HepG2 (cell line): Measurements from ENCODE around the gene KLHDC1. TPM values are rescaled to one million over a fixed set of nuclear protein-coding genes. Genes with fewer than 3 reads are reported as not detected.

Experiments used
- BCL6 ChIP-seq: IDR thresholded peaks from 2 replicates; pipeline ENCODE4 v1.6.1; 2016; ENCODE audit warnings: missing genetic modification reagents, missing compliant biosample characterization
- CENPT ChIP-seq: sonication (generic); formaldehyde crosslinking; IDR thresholded peaks from 2 replicates; pipeline ENCODE4 v1.8.0; 2022; ENCODE audit warnings: low read depth, mild to moderate bottlenecking, moderate library complexity, missing genetic modification reagents
- DR1 ChIP-seq: sonication (generic); formaldehyde crosslinking; IDR thresholded peaks from 2 replicates; pipeline ENCODE4 v1.8.0; 2021; ENCODE audit warnings: mild to moderate bottlenecking, missing genetic modification reagents, inconsistent platforms
- FOXA3 ChIP-seq: IDR thresholded peaks from 2 replicates; pipeline ENCODE4 v1.6.1; 2016; ENCODE audit warnings: missing genetic modification reagents, missing compliant biosample characterization
- HHEX ChIP-seq: IDR thresholded peaks from 2 replicates; pipeline ENCODE4 v1.6.1; 2016; ENCODE audit warnings: control low read depth
- HNRNPH1 ChIP-seq: fragments of 200-400 bp; formaldehyde crosslinking; optimal IDR thresholded peaks from 2 replicates; pipeline ENCODE3; 2017; ENCODE audit warnings: mild to moderate bottlenecking, low read depth, low read length
- KDM6A ChIP-seq: IDR thresholded peaks from 2 replicates; pipeline ENCODE4 v1.6.1; 2016; ENCODE audit warnings: low read depth
- KLF16 ChIP-seq, 2 experiments: sonication (generic) in 1 of 2; formaldehyde crosslinking in 1 of 2; IDR thresholded peaks; 2 replicates each; pipeline versions ENCODE4 v1.6.1 to v1.8.0; 2016 to 2023; ENCODE audit warnings: missing genetic modification reagents in 2 of 2, missing compliant biosample characterization in 1 of 2
- KLF9 ChIP-seq: IDR thresholded peaks from 2 replicates; pipeline ENCODE4 v1.6.1; 2016; ENCODE audit warnings: low read depth
- LCORL ChIP-seq, 2 experiments: fragments of 450-650 bp in 1 of 2; sonication (generic) in 1 of 2; formaldehyde crosslinking in 1 of 2; IDR thresholded peaks; 2 replicates each; pipeline versions ENCODE4 v1.5.0 to v1.6.1; 2017 to 2020; ENCODE audit warnings: antibody characterized with exemption in 1 of 2, missing genetic modification reagents in 1 of 2
- MED1 ChIP-seq: sonication (generic); formaldehyde crosslinking; IDR thresholded peaks from 2 replicates; pipeline ENCODE4 v1.4.0; 2020; ENCODE audit warnings: missing genetic modification reagents
- NCOA1 ChIP-seq: sonication (generic); formaldehyde crosslinking; IDR thresholded peaks from 2 replicates; pipeline ENCODE4 v1.9.0; 2021; ENCODE audit warnings: missing genetic modification reagents
- NFYC ChIP-seq: IDR thresholded peaks from 2 replicates; pipeline ENCODE4 v1.6.1; 2016; ENCODE audit warnings: missing genetic modification reagents, missing compliant biosample characterization
- PHF8 ChIP-seq: sonication (generic); formaldehyde crosslinking; IDR thresholded peaks from 2 replicates; pipeline ENCODE4 v1.5.0; 2020; ENCODE audit warnings: missing genetic modification reagents
- SCMH1 ChIP-seq: sonication (generic); formaldehyde crosslinking; IDR thresholded peaks from 2 replicates; pipeline ENCODE4 v1.9.0; 2021; ENCODE audit warnings: missing genetic modification reagents, mild to moderate bottlenecking, borderline replicate concordance
- SIN3B ChIP-seq: fragments of 150-350 bp; IDR thresholded peaks from 2 replicates; pipeline ENCODE4 v1.6.1; 2014; ENCODE audit warnings: low read length
- SKIL ChIP-seq: sonication (generic); formaldehyde crosslinking; IDR thresholded peaks from 2 replicates; pipeline ENCODE4 v1.8.0; 2022; ENCODE audit warnings: missing genetic modification reagents, mild to moderate bottlenecking, moderate library complexity, borderline replicate concordance
- SPEN ChIP-seq: sonication (generic); formaldehyde crosslinking; IDR thresholded peaks from 2 replicates; pipeline ENCODE4 v1.5.1; 2020; ENCODE audit warnings: low read depth, mild to moderate bottlenecking, missing genetic modification reagents
- TOE1 ChIP-seq: sonication (generic); formaldehyde crosslinking; IDR thresholded peaks from 2 replicates; pipeline ENCODE4 v1.4.0; 2020; ENCODE audit warnings: mild to moderate bottlenecking, missing genetic modification reagents
- ZBTB46 ChIP-seq: sonication (generic); formaldehyde crosslinking; IDR thresholded peaks from 2 replicates; pipeline ENCODE4 v1.4.0; 2020; ENCODE audit warnings: mild to moderate bottlenecking, missing genetic modification reagents, borderline replicate concordance
- ZNF205 ChIP-seq: IDR thresholded peaks from 2 replicates; pipeline ENCODE4 v1.6.1; 2018; ENCODE audit warnings: missing biosample characterization, missing genetic modification reagents
- ZNF234 ChIP-seq: sonication (generic); formaldehyde crosslinking; conservative IDR thresholded peaks from 2 replicates; pipeline ENCODE4 v1.5.1; 2020; ENCODE audit warnings: mild to moderate bottlenecking, missing genetic modification reagents
- ZNF362 ChIP-seq: sonication (generic); formaldehyde crosslinking; IDR thresholded peaks from 2 replicates; pipeline ENCODE4 v1.4.0; 2020; ENCODE audit warnings: missing genetic modification reagents, mild to moderate bottlenecking, borderline replicate concordance
- ZNF816 ChIP-seq: sonication (generic); formaldehyde crosslinking; IDR thresholded peaks from 2 replicates; pipeline ENCODE4 v1.8.0; 2022; ENCODE audit warnings: missing genetic modification reagents, mild to moderate bottlenecking, borderline replicate concordance
- polyA plus RNA-seq, 8 experiments: library from polyadenylated mRNA; depleted of rRNA in 3 of 8; stranded (reverse) in 7 of 8; unstranded in 1 of 8; fragments of >200 nt; fragmentation: Illumina TruSeq in 4 of 8; extraction: Trizol in 4 of 8; gene quantifications; 2 replicates each; pipeline versions ENCODE4 v1.2.1 to v1.2.3, GENCODE V29; 2011 to 2016; ENCODE audit warnings: low read depth in 4 of 8, missing spikeins in 1 of 8, mixed read lengths in 1 of 8; ENCODE audit not compliant: insufficient read depth in 1 of 8
- total RNA-seq, 5 experiments: library from RNA; depleted of rRNA; stranded (reverse); fragments of >200 nt; fragmentation: Illumina TruSeq; extraction: Trizol; gene quantifications; 2 replicates each; pipeline ENCODE4 v1.2.3, GENCODE V29; 2016; ENCODE audit warnings: low read depth in 1 of 5

Gene KLHDC1
- total and polyA plus RNA-seq, 2 of the 13 experiments (the other 11 are each of a cell fraction or from before 2014, with no cell fraction given) = 0.11 TPM; not detected in 1

- TF ChIP-seq SKIL (CRISPR knock-in tag) (peak; percentile 88; the same call in 1 of the 2 replicates), SPEN (CRISPR knock-in tag) (peak; percentile 82; the same call in 1 of the 2 replicates), LCORL (IDR thresholded peaks at IDR 0.05) (peak; percentile 84; the same call in 1 of the 2 replicates), LCORL (CRISPR knock-in tag; IDR thresholded peaks at IDR 0.05) (peak; percentile 95), HNRNPH1 (no peak), ZBTB46 (no peak), BCL6 (peak; percentile 89), ZNF816 (CRISPR knock-in tag) (peak; percentile 94), FOXA3 (CRISPR knock-in tag) (peak; percentile 95), CENPT (CRISPR knock-in tag) (no peak), KDM6A (peak; percentile 93), KLF16 (CRISPR knock-in tag; IDR thresholded peaks at IDR 0.05) (peak in 1 of 2 experiments; percentile 78; a peak in 2 of 4 replicates), ZNF362 (CRISPR knock-in tag) (peak; percentile 53; the same call in 1 of the 2 replicates), HHEX (CRISPR knock-in tag) (peak; percentile 56; the same call in 1 of the 2 replicates), PHF8 (CRISPR knock-in tag) (peak; percentile 46; the same call in 1 of the 2 replicates), KLF9 (CRISPR knock-in tag) (no peak; the same call in 1 of the 2 replicates), SCMH1 (CRISPR knock-in tag) (no peak), NCOA1 (CRISPR knock-in tag) (no peak), DR1 (CRISPR knock-in tag) (0 out of 2 replicates have a peak, but pooled peaks have one; percentile 58), ZNF205 (CRISPR knock-in tag) (peak; percentile 81; the same call in 1 of the 2 replicates), NFYC (CRISPR knock-in tag) (0 out of 2 replicates have a peak, but pooled peaks have one; percentile 9), SIN3B (0 out of 2 replicates have a peak, but pooled peaks have one; percentile 10), MED1 (CRISPR knock-in tag) (peak; percentile 87), TOE1 (CRISPR knock-in tag) (0 out of 2 replicates have a peak, but pooled peaks have one; percentile 13), ZNF234 (CRISPR knock-in tag) (no peak)
Observed at GRCh38 chr14:49770212-49770817, 77.4 kb downstream of the KLHDC1 start (continued).
